ENCODE data around the gene PLEKHJ1.

PLEKHJ1 gene

DNA sequence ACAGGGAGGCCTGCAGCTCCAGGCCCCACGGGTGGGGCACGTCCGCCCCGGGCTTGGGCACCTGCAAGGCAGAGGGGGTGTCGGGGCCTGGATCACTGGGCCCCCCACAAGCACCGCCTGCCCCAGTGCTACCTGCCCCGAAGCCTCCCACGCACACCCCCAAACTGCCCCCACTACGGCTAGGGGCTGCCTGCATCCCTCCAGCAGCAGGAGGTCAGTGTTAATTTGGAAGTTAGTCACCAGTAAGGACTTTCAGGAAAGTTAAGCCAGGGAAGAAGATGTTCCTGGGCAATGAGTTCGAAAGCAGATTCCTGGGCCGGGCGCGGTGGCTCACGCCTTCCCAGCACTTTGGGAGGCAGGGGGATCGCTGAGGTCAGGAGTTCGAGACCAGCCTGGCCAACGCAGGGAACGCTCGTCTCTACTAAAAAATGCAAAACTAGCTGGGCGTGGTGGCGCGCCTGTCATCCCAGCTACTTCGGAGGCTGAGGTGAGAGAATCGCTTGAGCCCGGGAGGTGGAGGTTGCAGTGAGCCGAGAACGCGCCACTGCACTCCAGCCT is 40.4 kb upstream of the PLEKHJ1 start:
- Histone ChIP-seq H3K27me3 (ENCODE audit: control insufficient read depth in 5 of 5, insufficient read depth in 4 of 5, low read length in 5 of 5) (no peaks in the 10 kb centered on the region), H3K4me1 (ENCODE audit: control insufficient read depth in 5 of 5, insufficient read depth in 5 of 5, low read length in 5 of 5) (peaks cover 3 to 51% (median 46%) of the 10 kb centered on the region in 5 donors), H3K36me3 (ENCODE audit: control insufficient read depth in 5 of 5, insufficient read depth in 5 of 5, low read length in 5 of 5) (peaks cover 0 to 28% (median 17%) of the 10 kb centered on the region in 5 donors), H3K4me3 (ENCODE audit: low read depth in 1 of 5, low read length in 5 of 5) (peak overlapping the region in 1 of 5 donors; percentile 22), H3K27ac (ENCODE audit: low read depth, low read length) (no peak overlapping the region), H3K9ac (ENCODE audit: low read length in 5 of 5) (no peak overlapping the region), H3K9me3 (ENCODE audit: control insufficient read depth in 5 of 5, low read length in 5 of 5) (no peaks in the 10 kb centered on the region)

DNA sequence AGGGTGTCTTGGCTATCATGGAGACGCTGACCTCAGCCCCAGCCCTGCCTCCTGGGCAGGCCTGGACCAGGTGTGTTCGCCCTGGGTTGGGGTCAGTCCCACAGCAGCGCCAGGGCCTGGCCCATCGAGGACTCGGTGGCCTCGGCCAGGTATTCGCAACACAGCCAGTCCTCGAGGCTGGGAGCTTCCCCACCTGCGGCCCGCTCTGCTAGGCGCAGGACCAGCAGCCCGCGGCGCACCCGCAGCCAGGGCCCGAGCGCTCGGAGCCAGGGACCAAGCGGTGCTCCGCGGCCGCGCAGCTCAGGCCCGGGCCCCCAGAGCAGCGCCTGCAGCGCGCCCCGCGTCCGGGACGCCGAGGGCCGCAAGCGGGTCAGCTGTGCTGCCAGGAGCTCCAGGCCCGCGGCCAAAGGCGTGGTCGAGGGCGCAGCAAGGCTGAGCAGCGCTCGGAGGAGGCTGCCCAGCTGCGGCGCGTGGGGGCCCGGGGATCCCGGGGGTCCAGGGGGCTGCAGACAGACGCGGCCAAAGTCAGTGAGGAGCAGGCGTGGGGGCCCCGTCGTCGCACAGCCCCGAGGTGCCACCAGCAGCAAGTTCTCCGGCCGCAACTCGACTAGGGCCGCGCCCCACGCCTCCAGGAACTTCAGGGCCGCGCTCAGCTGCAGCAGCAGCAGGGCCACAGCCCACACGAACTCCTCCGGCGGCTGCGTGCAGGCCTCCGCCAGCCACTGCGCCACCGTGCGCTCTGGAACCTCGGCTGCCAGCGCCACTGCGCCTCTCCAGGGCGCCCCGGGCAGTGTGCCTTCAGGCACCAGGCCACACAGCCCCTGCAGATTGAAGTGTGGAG is 39.7 kb upstream of the PLEKHJ1 start:
- Histone ChIP-seq H3K27me3 (ENCODE audit: control insufficient read depth in 5 of 5, insufficient read depth in 4 of 5, low read length in 5 of 5) (no peaks in the 10 kb centered on the region), H3K9me3 (ENCODE audit: control insufficient read depth in 5 of 5, low read length in 5 of 5) (no peaks in the 10 kb centered on the region), H3K9ac (ENCODE audit: low read length in 5 of 5) (no peak overlapping the region), H3K4me3 (ENCODE audit: low read depth in 1 of 5, low read length in 5 of 5) (peak overlapping the region in 2 of 5 donors; percentile 16 to 28), H3K4me1 (ENCODE audit: control insufficient read depth in 5 of 5, insufficient read depth in 5 of 5, low read length in 5 of 5) (peaks cover 3 to 57% (median 53%) of the 10 kb centered on the region in 5 donors), H3K27ac (ENCODE audit: low read depth, low read length) (no peak overlapping the region), H3K36me3 (ENCODE audit: control insufficient read depth in 5 of 5, insufficient read depth in 5 of 5, low read length in 5 of 5) (peaks cover 0 to 31% (median 17%) of the 10 kb centered on the region in 5 donors)

DNA sequence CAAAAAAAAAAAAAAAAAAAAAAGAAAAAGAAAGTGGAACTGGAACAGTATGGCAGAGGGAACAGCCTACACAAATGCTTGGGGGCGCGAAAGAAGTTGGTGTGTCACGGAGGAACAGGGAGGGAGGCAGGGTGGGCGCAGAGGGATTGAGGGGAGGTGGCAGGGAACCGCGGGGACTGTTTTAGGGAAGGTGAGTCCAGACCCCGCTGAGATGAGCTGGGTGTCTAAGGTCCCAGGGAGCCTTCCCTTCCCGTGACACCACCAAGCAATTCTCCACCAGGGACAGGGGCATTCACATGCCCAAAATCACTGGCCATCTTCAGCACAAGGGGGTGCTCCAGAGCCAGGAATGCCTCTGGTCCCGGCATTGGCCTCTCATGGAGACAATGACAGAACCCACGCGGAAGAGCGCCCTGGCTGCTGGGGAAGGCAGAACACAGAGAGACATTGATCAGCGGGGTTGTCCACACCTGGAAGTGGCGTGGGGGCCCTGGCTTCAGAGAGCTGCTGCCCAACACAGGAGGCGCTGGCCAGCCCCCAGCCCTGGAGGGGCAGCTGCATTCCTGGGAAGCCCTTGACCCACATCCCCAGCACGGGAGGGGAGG is 38.9 kb upstream of the PLEKHJ1 start:
- H3K36me3 ChIP-seq (ENCODE audit: control insufficient read depth in 5 of 5, insufficient read depth in 5 of 5, low read length in 5 of 5): peaks cover 0 to 31% (median 17%) of the 10 kb centered on the region in 5 donors
- H3K4me1 ChIP-seq (ENCODE audit: control insufficient read depth in 5 of 5, insufficient read depth in 5 of 5, low read length in 5 of 5): peaks cover 3 to 56% (median 53%) of the 10 kb centered on the region in 5 donors
- H3K27ac ChIP-seq (ENCODE audit: low read depth, low read length): no peak overlapping the region
- no peak overlapping the region for H3K9ac ChIP-seq (ENCODE audit: low read length in 5 of 5)
- no peaks in the 10 kb centered on the region for H3K9me3 ChIP-seq (ENCODE audit: control insufficient read depth in 5 of 5, low read length in 5 of 5)
- no peaks in the 10 kb centered on the region for H3K27me3 ChIP-seq (ENCODE audit: control insufficient read depth in 5 of 5, insufficient read depth in 4 of 5, low read length in 5 of 5)
- H3K4me3 ChIP-seq (ENCODE audit: low read depth in 1 of 5, low read length in 5 of 5): peak overlapping the region in 1 of 5 donors; percentile 16

DNA sequence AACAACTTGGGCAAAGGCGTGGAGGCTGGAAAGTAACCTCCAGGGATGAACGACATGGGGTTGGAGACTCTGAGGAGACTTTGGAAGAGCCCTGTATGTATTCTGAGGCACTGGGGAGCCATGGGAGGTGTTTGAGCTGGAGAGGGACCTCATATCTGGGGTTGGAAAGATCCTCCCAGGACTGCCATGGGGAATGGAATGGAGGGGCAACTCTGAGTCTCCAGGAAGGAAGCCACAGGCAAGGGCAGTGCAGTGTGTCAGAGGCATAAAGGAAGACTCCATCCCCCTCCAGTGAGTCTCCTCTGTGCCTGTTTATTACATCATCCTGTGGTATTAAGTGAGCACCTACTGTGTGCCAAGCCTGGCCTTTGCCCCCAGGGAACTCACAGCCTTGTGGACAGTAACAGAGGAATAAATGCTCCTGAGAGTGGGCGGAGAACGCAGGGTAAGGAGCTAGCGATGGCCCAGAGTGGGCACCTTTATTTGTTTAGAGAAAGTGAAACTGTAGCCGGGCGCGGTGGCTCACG is 38.1 kb upstream of the PLEKHJ1 start:
- Histone ChIP-seq H3K9ac (ENCODE audit: low read length in 5 of 5) (peak overlapping the region in 2 of 5 donors; percentile 10 to 47), H3K27me3 (ENCODE audit: control insufficient read depth in 5 of 5, insufficient read depth in 4 of 5, low read length in 5 of 5) (no peaks in the 10 kb centered on the region), H3K4me1 (ENCODE audit: control insufficient read depth in 5 of 5, insufficient read depth in 5 of 5, low read length in 5 of 5) (peaks cover 3 to 56% (median 53%) of the 10 kb centered on the region in 5 donors), H3K4me3 (ENCODE audit: low read depth in 1 of 5, low read length in 5 of 5) (peak overlapping the region in 4 of 5 donors; percentile 14 to 55 (median 26)), H3K36me3 (ENCODE audit: control insufficient read depth in 5 of 5, insufficient read depth in 5 of 5, low read length in 5 of 5) (peaks cover 0 to 31% (median 17%) of the 10 kb centered on the region in 5 donors), H3K27ac (ENCODE audit: low read depth, low read length) (peak overlapping the region; percentile 95), H3K9me3 (ENCODE audit: control insufficient read depth in 5 of 5, low read length in 5 of 5) (no peaks in the 10 kb centered on the region)

DNA sequence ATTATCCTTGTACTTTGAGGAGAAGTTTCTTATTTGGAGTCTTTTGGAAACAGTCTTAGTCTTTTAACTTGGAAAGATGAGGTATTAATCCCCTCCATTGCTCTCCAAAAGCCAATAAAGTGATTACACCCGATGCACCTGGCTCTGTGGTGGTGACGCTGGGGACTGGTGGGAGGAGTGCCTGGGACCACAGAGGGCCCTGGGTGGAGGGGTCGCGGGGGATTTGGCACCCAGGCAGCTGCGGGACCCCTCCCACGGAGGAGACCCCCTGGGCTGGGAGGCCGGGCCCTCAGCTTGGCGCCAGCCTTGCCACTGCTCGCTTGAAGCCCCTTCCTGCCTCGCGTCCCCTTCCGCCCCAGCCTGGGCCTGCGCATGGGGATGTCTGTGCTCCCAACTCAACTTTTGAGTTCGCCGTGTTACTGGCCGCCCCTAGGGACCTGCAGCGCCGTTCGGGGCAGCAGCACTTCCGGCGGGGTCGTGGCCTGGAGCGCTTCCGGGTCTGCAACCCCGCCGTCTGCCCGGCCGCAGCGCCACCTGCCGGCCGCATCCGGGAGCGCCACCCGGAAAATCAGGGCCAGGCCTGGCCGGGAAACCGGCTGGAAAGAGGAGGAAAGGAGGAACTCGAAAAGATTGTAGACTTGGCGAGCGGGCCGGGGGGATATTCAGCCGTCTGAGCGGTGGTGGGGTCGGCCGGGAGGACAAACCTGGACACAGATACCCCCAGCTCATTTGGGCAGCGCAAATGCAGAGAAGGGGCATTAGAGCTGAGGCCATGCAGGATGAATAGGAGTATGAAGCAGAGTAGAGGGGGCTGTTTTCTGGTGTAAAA is 37.4 kb upstream of the PLEKHJ1 start:
- peak overlapping the region in 3 of 5 donors; percentile 10 to 66 (median 30) for H3K9ac ChIP-seq (ENCODE audit: low read length in 5 of 5)
- peak overlapping the region; percentile 35 to 56 (median 43) for H3K4me3 ChIP-seq (ENCODE audit: low read depth in 1 of 5, low read length in 5 of 5)

GRCh38 chr19:2271234-2272103 is 35.3 kb upstream of the PLEKHJ1 start:
- Histone ChIP-seq H3K36me3 (ENCODE audit: control insufficient read depth in 5 of 5, insufficient read depth in 5 of 5, low read length in 5 of 5) (peaks cover 0 to 30% (median 15%) of the 10 kb centered on the region in 5 donors), H3K9ac (ENCODE audit: low read length in 5 of 5) (peak overlapping the region in 4 of 5 donors; percentile 76 to 94 (median 82)), H3K9me3 (ENCODE audit: control insufficient read depth in 5 of 5, low read length in 5 of 5) (no peaks in the 10 kb centered on the region), H3K27ac (ENCODE audit: low read depth, low read length) (peak overlapping the region; percentile 95), H3K4me3 (ENCODE audit: low read depth in 1 of 5, low read length in 5 of 5) (peak overlapping the region; percentile 56 to 100 (median 99)), H3K4me1 (ENCODE audit: control insufficient read depth in 5 of 5, insufficient read depth in 5 of 5, low read length in 5 of 5) (peaks cover 6 to 80% (median 77%) of the 10 kb centered on the region in 5 donors), H3K27me3 (ENCODE audit: control insufficient read depth in 5 of 5, insufficient read depth in 4 of 5, low read length in 5 of 5) (no peaks in the 10 kb centered on the region)

More for the DNA sequence above, 37.4 kb upstream of the PLEKHJ1 start:
- peaks cover 0 to 31% (median 17%) of the 10 kb centered on the region in 5 donors for H3K36me3 ChIP-seq (ENCODE audit: control insufficient read depth in 5 of 5, insufficient read depth in 5 of 5, low read length in 5 of 5)
- H3K27me3 ChIP-seq (ENCODE audit: control insufficient read depth in 5 of 5, insufficient read depth in 4 of 5, low read length in 5 of 5): no peaks in the 10 kb centered on the region
- no peaks in the 10 kb centered on the region for H3K9me3 ChIP-seq (ENCODE audit: control insufficient read depth in 5 of 5, low read length in 5 of 5)
- H3K27ac ChIP-seq (ENCODE audit: low read depth, low read length): peak overlapping the region; percentile 95
- peaks cover 3 to 61% (median 57%) of the 10 kb centered on the region in 5 donors for H3K4me1 ChIP-seq (ENCODE audit: control insufficient read depth in 5 of 5, insufficient read depth in 5 of 5, low read length in 5 of 5)

GRCh38 chr19:2270423-2271233 is 34.5 kb upstream of the PLEKHJ1 start:
- H3K36me3 ChIP-seq (ENCODE audit: control insufficient read depth in 5 of 5, insufficient read depth in 5 of 5, low read length in 5 of 5): peaks cover 0 to 27% (median 11%) of the 10 kb centered on the region in 5 donors
- H3K4me1 ChIP-seq (ENCODE audit: control insufficient read depth in 5 of 5, insufficient read depth in 5 of 5, low read length in 5 of 5): peaks cover 8 to 79% (median 71%) of the 10 kb centered on the region in 5 donors
- peak overlapping the region in 4 of 5 donors; percentile 90 to 97 (median 96) for H3K9ac ChIP-seq (ENCODE audit: low read length in 5 of 5)
- no peaks in the 10 kb centered on the region for H3K9me3 ChIP-seq (ENCODE audit: control insufficient read depth in 5 of 5, low read length in 5 of 5)
- peak overlapping the region in 4 of 5 donors; percentile 82 to 100 (median 99) for H3K4me3 ChIP-seq (ENCODE audit: low read depth in 1 of 5, low read length in 5 of 5)
- no peaks in the 10 kb centered on the region for H3K27me3 ChIP-seq (ENCODE audit: control insufficient read depth in 5 of 5, insufficient read depth in 4 of 5, low read length in 5 of 5)
- H3K27ac ChIP-seq (ENCODE audit: low read depth, low read length): peak overlapping the region; percentile 95

DNA sequence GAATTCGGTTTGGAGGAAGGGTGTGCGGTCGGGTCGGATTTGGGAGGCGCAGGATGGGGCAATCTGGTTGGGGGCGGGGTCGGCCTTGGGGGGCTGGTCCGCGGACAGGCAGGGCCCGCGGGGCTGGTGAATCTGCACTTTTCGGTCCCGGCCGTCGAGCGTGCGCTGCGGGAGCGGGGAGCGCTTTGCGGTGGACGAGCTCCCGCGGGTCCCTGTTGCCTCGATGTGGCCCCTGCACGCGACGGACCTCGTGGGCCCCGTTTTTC is 34.0 kb upstream of the PLEKHJ1 start:
- Histone ChIP-seq H3K27me3 (ENCODE audit: control insufficient read depth in 5 of 5, insufficient read depth in 4 of 5, low read length in 5 of 5) (no peaks in the 10 kb centered on the region), H3K36me3 (ENCODE audit: control insufficient read depth in 5 of 5, insufficient read depth in 5 of 5, low read length in 5 of 5) (peaks cover 0 to 23% (median 11%) of the 10 kb centered on the region in 5 donors), H3K27ac (ENCODE audit: low read depth, low read length) (peak overlapping the region; percentile 95), H3K4me3 (ENCODE audit: low read depth in 1 of 5, low read length in 5 of 5) (peak overlapping the region; percentile 63 to 100 (median 99)), H3K4me1 (ENCODE audit: control insufficient read depth in 5 of 5, insufficient read depth in 5 of 5, low read length in 5 of 5) (peaks cover 8 to 74% (median 66%) of the 10 kb centered on the region in 5 donors), H3K9me3 (ENCODE audit: control insufficient read depth in 5 of 5, low read length in 5 of 5) (no peaks in the 10 kb centered on the region), H3K9ac (ENCODE audit: low read length in 5 of 5) (peak overlapping the region in 4 of 5 donors; percentile 90 to 97 (median 96))
